SW 1271 (cell line): ENCODE results near the gene SMIM34.

Source experiments
- DNase-seq, 2 experiments: peaks; one replicate each; lab custom pipeline; 2025; lab: John Stamatoyannopoulos, UW

Gene SMIM34

GRCh38 chr21:34372321-34372720 is 51.4 kb downstream of the SMIM34 start:
- DNase-seq, result no peak

DNA sequence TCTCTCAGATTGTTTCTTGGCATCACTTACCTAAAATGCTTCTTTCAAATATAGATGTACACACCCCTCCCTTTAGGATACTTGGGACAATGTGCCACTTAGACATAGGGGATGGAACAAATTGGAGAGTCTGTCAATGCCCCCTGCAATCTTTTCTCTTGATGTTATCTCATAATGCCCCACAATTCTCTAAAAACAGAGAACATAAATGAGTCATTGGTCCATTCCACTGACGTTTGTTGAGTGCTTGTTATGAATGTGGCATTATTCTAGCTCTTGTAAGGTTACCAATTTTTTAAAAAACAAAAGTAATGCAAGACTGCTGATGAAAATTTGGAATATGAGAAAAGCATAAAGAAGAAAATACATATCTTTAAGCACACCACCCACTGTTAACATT is 54.0 kb downstream of the SMIM34 start:
- DNase-seq, result no peak
